ENCODE measurements around the gene BSG.

GRCh38 chr19:583198-583967 is 11.0 kb downstream of the BSG start:
- TF ChIP-seq, protein P1, sequence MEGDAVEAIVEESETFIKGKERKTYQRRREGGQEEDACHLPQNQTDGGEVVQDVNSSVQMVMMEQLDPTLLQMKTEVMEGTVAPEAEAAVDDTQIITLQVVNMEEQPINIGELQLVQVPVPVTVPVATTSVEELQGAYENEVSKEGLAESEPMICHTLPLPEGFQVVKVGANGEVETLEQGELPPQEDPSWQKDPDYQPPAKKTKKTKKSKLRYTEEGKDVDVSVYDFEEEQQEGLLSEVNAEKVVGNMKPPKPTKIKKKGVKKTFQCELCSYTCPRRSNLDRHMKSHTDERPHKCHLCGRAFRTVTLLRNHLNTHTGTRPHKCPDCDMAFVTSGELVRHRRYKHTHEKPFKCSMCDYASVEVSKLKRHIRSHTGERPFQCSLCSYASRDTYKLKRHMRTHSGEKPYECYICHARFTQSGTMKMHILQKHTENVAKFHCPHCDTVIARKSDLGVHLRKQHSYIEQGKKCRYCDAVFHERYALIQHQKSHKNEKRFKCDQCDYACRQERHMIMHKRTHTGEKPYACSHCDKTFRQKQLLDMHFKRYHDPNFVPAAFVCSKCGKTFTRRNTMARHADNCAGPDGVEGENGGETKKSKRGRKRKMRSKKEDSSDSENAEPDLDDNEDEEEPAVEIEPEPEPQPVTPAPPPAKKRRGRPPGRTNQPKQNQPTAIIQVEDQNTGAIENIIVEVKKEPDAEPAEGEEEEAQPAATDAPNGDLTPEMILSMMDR (IDR thresholded peaks at IDR 0.05): no peak
- TF ChIP-seq POLR2AphosphoS5 (IDR thresholded peaks at IDR 0.05) (no peak), POLR2A (IDR thresholded peaks at IDR 0.05; ENCODE audit: low read depth) (no peak)

All from esophagus muscularis mucosa (tissue), 3 donors.